GM12873 (cell line): ENCODE data around the gene CNTF.
A peak's percentile ranks its signal among the peaks of the same experiment; 100 is the strongest.

Experiments used
- TF ChIP-seq, protein P1 (sequence below): IDR thresholded peaks from 2 replicates; pipeline ENCODE4 v1.5.1; 2012; ENCODE audit warnings: low read depth, mild to moderate bottlenecking, moderate library complexity, low read length, control low read depth; ENCODE audit not compliant: insufficient read depth; ENCODE audit errors: missing control alignments

CNTF gene

DNA sequence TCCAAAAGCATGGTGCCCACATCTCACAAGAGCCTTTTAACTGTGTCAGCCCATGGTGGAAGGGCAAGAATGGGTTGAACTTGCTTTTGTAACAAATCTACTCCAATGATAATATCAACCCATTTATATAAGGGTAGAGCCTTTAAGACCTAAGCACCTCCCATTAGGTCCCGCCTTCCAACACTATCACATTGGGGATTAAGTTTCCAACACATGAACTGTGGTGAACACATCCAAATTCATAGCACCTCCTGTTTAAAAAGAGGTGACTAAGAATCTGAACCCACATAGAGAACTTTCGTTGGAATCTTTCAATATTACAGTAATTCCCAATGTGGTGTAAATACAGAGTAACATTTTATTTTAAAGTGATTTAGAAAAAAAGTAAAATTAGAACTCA lies 9.2 kb upstream of the CNTF start:
- TF ChIP-seq, protein P1, sequence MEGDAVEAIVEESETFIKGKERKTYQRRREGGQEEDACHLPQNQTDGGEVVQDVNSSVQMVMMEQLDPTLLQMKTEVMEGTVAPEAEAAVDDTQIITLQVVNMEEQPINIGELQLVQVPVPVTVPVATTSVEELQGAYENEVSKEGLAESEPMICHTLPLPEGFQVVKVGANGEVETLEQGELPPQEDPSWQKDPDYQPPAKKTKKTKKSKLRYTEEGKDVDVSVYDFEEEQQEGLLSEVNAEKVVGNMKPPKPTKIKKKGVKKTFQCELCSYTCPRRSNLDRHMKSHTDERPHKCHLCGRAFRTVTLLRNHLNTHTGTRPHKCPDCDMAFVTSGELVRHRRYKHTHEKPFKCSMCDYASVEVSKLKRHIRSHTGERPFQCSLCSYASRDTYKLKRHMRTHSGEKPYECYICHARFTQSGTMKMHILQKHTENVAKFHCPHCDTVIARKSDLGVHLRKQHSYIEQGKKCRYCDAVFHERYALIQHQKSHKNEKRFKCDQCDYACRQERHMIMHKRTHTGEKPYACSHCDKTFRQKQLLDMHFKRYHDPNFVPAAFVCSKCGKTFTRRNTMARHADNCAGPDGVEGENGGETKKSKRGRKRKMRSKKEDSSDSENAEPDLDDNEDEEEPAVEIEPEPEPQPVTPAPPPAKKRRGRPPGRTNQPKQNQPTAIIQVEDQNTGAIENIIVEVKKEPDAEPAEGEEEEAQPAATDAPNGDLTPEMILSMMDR, result no peak

DNA sequence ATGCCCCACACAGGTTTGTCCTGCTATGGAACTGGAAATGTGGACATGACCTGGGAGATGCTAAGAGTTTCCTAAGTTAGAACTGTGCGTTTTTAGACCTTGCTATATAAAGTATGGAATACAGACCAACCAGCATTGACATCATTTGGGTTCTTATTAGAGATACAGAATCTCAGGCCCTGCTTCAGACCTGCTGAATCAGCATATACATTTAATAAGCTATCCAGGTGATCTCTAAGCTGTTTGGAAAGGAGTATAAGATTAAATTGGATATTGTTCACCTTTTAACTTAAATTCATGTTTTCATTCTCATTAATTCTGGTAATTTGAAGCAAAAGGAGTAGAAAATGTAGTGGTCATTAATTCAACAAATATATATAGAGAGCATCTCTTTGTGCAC lies 6.9 kb upstream of the CNTF start:
- TF ChIP-seq, protein P1, result no peak

DNA sequence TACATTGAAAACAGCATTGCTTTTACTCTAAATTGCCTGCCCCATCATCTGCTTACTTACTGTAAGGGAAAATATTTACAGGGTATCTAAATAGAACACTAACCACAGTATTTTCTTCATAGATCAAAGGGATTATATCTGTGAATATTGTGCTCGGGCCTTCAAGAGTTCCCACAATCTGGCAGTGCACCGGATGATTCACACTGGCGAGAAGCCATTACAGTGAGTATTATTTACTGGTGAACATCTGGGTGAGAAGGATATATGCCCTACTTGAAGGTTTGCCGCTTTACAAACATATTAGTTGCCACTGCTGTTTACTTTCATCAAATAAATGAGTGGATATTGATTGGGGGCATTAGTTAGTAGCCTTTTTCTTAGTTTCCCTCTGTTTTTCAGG lies 5.9 kb upstream of the CNTF start:
- TF ChIP-seq, protein P1, result no peak

DNA sequence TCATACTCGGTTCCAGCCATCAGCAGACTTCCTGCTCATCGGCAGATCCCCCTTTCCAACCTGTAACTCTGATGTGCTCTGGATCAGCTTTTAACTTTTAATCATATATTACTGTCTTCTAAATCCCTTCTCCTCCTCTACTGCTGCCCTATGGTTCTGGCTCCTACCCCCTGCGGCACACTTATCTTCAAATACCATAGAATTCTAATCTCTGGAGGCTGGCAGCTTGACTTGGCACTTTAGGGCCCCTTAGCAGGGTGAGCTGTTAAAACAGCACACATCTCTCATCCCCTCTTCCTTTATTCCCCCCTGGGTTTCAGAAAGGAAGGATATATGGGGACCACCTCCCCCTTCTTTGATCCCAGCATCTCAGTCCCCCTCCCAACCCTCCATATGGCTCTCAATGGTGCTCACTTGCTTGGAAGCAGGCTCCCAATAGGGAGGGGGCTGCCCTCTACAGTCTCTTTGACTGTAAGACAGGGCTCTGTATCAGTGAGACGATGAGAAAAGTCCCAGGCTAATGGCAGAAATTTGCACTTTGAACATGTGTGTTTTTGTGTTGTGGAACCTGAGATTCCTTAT lies 4.4 kb upstream of the CNTF start:
- TF ChIP-seq, protein P1, result peak; percentile 35

DNA sequence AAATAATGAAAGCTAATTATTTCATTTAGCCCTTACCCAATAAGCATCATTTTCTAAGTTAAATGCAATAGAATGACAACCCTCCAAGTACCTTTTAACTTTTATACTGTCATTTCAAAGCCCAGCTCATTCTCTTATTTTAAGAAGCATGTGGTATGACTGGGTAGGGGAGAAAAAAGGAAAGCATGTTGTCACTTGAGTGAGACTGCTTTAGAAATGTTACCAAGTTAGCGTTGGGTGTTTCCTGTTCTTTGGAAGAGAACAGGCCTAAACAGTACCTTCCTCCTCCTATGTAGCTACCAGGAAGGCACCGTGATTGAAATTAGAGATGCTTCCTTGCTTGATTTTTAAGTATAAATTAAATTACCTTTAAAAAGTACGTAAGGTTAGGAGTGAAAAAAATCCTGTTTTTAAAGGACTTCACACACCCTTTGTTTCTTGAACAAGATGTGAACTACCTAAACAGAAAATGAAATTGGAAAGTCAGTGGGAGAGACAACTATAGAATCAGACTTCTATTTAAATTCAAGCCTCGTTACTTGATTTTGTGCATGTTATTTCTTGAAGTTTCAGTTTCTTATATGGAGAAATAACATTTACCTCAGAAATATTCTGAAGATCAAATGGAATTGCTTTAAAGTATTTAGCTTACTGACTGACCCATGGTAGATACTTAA lies 741 bp upstream of the CNTF start:
- TF ChIP-seq, protein P1, result no peak

DNA sequence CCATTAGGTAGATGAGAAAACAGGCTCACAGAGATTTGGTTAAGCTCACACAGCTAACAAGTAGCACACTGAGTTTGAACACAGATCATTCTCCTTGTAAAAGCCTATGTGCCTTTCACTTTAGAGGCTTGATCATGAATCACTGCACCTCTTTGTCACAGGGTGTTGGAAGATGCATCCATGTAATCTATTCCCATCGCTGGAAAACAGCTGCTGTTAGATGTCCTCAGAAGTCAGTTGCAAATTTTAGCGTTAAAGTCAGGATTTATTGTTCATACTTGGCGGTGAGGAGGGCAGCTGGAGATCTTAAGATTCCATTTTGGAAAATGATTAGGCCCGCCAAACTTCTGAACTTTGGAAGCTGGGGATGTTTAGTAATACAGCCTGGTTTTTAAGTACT lies 2.6 kb downstream of the CNTF start:
- TF ChIP-seq, protein P1, result no peak

DNA sequence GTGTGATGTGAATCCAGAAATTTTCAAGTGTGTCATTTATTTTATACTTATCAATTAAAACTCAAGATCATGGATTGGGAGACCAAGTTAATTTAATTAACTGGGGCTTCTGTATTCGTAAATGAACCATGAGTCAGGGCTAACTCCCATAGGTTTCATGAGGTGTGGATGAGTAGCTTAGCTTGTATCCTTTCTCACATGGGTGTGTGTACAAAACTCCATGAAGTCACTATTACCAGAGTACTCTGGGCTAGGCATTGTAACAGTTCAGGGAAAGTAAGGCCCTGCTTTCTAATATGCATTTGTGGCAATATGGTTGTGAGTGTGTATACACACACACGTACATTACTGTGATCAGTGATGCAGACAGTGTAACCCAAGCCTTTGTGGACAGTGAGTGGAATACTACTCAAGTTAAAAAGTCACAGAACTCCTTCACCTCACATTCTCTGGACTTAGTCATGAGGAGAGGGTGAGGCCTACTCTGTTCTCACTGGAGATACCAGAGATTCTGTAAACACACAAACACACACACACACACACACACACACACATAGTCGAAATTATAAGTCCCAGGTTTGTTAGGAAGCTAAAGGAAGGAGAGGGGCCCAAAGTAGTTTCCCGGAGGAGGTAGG lies 3.5 kb downstream of the CNTF start:
- TF ChIP-seq, protein P1, result no peak
